ENCODE results near the gene BMAL1.

DNA sequence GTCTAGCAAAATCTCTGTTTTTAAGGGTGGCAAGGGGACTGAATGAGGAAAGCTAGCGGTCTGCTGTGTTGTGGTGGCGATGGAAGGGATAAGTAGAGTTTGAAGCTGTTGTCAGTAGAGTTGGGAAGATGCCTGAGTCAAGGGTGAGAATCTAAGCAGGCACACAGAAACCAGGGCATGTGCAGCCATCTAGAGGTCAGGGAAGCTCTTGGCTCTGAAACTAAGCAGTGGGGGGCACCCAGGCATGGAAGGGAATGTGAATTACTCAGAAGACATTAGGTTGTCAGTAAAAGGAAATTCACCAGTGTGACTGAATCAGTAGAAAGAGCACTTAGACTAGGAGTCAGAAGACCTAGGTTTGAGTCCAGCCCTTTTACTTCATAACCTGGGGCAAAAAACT lies 15.4 kb downstream of the BMAL1 start:
- TF ChIP-seq, protein P1, sequence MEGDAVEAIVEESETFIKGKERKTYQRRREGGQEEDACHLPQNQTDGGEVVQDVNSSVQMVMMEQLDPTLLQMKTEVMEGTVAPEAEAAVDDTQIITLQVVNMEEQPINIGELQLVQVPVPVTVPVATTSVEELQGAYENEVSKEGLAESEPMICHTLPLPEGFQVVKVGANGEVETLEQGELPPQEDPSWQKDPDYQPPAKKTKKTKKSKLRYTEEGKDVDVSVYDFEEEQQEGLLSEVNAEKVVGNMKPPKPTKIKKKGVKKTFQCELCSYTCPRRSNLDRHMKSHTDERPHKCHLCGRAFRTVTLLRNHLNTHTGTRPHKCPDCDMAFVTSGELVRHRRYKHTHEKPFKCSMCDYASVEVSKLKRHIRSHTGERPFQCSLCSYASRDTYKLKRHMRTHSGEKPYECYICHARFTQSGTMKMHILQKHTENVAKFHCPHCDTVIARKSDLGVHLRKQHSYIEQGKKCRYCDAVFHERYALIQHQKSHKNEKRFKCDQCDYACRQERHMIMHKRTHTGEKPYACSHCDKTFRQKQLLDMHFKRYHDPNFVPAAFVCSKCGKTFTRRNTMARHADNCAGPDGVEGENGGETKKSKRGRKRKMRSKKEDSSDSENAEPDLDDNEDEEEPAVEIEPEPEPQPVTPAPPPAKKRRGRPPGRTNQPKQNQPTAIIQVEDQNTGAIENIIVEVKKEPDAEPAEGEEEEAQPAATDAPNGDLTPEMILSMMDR (IDR thresholded peaks at IDR 0.05), result no peak
- TF ChIP-seq EZH2 (IDR thresholded peaks at IDR 0.05), result no peak

Measured in neural progenitor cell (in vitro differentiated cells).